Hepatocyte (in vitro differentiated cells): Measurements from ENCODE around the gene FGF21.
"Not testable (repeated sequence)": the region's sequence is repeated elsewhere in the genome, so short reads cannot be mapped to it uniquely, and the experiment has no call there.

ENCODE experiments used
- EZH2 ChIP-seq: fragments of 200-600 bp; sonication (generic); IDR thresholded peaks from 2 replicates; pipeline ENCODE4 v1.6.1; 2016; ENCODE audit warnings: antibody characterized with exemption, mild to moderate bottlenecking, borderline replicate concordance
- EZH2phosphoT487 ChIP-seq: fragments of 200-600 bp; sonication (generic); IDR thresholded peaks from one replicate; pipeline ENCODE4 v1.6.1; 2018; ENCODE audit warnings: antibody characterized with exemption, mild to moderate bottlenecking, low read depth, moderate library complexity; ENCODE audit not compliant: unreplicated experiment, severe bottlenecking
- TF ChIP-seq, protein P1 (sequence below): fragments of 200-600 bp; sonication (generic); IDR thresholded peaks from 2 replicates; pipeline ENCODE4 v1.5.1; 2016; ENCODE audit warnings: antibody characterized with exemption, mild to moderate bottlenecking; ENCODE audit not compliant: poor library complexity

DNA sequence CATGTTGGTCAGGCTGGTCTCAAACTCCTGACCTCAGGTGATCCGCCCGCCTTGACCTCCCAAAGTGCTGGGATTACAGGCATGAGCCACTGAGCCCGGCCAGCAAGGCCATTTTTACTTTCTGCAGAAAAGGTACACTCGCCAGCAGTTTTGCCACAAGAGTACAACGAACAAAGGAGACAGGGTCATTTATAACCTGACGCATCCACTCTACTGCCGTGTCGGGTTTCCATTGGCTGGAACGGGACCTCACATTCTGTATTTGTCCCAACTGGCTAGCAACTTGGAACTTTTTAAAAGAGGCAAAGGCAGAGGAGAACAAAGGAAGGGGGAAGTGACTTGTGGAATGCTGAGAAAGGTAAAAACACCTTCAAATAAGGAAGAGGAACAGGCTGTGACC lies 32.0 kb downstream of the FGF21 start:
- TF ChIP-seq, protein P1, sequence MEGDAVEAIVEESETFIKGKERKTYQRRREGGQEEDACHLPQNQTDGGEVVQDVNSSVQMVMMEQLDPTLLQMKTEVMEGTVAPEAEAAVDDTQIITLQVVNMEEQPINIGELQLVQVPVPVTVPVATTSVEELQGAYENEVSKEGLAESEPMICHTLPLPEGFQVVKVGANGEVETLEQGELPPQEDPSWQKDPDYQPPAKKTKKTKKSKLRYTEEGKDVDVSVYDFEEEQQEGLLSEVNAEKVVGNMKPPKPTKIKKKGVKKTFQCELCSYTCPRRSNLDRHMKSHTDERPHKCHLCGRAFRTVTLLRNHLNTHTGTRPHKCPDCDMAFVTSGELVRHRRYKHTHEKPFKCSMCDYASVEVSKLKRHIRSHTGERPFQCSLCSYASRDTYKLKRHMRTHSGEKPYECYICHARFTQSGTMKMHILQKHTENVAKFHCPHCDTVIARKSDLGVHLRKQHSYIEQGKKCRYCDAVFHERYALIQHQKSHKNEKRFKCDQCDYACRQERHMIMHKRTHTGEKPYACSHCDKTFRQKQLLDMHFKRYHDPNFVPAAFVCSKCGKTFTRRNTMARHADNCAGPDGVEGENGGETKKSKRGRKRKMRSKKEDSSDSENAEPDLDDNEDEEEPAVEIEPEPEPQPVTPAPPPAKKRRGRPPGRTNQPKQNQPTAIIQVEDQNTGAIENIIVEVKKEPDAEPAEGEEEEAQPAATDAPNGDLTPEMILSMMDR: not testable (repeated sequence)
- not testable (repeated sequence) for TF ChIP-seq EZH2phosphoT487, EZH2
